Activated CD8-positive, alpha-beta memory T cell treated with anti-CD3 and anti-CD28 coated beads for 36 hours (primary cell): ENCODE results near the gene IFNK. TPM values are rescaled to one million over a fixed set of nuclear protein-coding genes. Genes with fewer than 3 reads are reported as not detected.

Experiments used
- CTCF ChIA-PET: fragments of 350-600 bp; sonication (Branson Sonifier 250); formaldehyde crosslinking; loops from one replicate; lab custom pipeline; 2021; ENCODE audit warnings: antibody characterized with exemption; lab: Charles Lee
- POLR2A ChIA-PET: fragments of 350-600 bp; sonication (Branson Sonifier 250); formaldehyde crosslinking; loops from one replicate; lab custom pipeline; 2021; ENCODE audit warnings: antibody characterized with exemption; lab: Charles Lee
- total RNA-seq, 2 experiments: library from RNA; stranded (reverse); gene quantifications; one replicate each; pipeline ENCODE4 v1.2.3, GENCODE V29; 2021

Gene IFNK
- total RNA-seq, 2 experiments from 2014 or later: not detected

DNA sequence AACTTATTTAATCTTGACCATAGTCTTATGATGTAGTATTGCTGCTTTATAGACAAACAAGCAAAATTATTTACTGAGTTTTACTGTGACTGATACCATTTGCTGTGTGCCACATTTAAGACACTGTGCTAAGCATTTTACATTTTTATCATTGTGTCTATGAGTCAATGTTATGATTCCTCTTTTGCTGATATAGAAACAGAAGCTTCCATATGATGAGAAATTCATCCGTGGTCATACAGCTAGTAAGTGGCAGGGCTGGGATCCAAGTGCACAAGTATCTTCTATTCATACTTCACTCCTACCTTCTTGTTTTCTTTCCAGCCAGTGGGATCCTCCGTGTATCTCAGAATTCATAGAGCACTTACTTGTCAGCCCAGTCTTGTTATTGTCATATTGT is 17.1 kb upstream of the IFNK start:
- ChIA-PET POLR2A (no interaction called here), CTCF (no interaction called here)

DNA sequence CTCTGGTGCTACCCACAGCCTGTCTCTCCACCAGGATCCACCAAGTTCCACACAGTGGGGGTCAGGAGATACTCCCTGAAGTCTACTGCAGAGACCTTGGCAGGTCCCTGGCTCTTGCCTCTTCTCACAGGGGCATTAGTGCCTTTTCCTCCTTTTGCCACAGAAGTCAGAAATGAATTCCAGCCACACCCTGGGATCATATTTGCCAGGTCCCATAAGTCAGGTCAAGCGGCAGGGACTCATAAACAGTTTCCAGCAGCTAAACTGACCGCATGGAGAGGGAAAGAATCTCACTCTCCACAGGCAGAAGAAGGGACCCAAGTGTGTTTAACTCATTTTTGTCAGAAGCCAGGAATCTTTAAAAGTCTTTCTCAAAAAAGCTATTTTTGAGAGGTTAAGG is 13.3 kb upstream of the IFNK start:
- ChIA-PET POLR2A (no interaction called here), CTCF (no interaction called here)

GRCh38 chr9:27511771-27512170 is 12.3 kb upstream of the IFNK start:
- CTCF ChIA-PET: no interaction called here

DNA sequence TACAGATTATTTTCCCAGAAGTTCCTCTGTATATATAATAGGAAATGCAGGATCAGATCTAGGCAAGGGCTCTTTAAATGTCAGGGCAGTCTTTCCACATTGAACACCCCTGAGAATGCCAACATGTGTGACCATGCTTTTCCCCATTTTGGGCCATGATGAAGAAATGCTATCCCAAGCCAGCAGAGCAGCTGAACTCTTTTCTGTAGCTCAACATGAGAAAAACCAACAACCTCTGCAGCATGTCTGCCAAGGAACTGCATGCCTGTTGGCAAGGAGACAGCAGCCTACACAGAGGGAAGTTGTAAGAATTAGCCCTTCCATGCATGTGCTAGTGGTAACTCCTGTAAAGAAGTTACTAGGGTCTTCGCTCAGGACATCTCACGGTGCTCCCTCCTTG is 9.5 kb upstream of the IFNK start:
- ChIA-PET CTCF (interaction anchor here (2.1 kb wide), 1 partner anchor 15 kb away, joined by 6 read pairs; the partner anchor contains the start of gene MOB3B), POLR2A (no interaction called here)

More at GRCh38 chr9:27511771-27512170, 12.3 kb upstream of the IFNK start:
- POLR2A ChIA-PET: no interaction called here

- POLR2A ChIA-PET: no interaction called here
Measured at GRCh38 chr9:27518006-27518405, 6.1 kb upstream of the IFNK start.

DNA sequence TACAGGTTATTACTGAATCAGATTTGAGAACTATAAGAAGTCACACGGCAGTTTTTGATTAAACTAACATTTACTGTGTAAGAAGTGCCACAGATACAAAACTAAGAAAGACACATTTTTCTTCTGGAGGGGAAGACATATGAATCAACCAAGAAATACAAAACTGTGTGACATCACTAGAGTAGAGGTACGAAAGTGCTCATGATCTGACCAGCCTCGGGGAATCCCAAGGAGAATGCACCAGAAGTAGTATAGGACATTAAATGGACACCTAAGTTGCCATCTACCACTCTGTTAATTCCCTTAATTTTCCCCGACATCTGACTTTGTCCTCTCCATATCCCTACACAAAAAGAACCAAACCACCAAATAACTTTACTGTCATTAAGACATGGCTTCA is 5.3 kb upstream of the IFNK start:
- ChIA-PET POLR2A (no interaction called here), CTCF (no interaction called here)

More at GRCh38 chr9:27518006-27518405, 6.1 kb upstream of the IFNK start:
- CTCF ChIA-PET: no interaction called here

DNA sequence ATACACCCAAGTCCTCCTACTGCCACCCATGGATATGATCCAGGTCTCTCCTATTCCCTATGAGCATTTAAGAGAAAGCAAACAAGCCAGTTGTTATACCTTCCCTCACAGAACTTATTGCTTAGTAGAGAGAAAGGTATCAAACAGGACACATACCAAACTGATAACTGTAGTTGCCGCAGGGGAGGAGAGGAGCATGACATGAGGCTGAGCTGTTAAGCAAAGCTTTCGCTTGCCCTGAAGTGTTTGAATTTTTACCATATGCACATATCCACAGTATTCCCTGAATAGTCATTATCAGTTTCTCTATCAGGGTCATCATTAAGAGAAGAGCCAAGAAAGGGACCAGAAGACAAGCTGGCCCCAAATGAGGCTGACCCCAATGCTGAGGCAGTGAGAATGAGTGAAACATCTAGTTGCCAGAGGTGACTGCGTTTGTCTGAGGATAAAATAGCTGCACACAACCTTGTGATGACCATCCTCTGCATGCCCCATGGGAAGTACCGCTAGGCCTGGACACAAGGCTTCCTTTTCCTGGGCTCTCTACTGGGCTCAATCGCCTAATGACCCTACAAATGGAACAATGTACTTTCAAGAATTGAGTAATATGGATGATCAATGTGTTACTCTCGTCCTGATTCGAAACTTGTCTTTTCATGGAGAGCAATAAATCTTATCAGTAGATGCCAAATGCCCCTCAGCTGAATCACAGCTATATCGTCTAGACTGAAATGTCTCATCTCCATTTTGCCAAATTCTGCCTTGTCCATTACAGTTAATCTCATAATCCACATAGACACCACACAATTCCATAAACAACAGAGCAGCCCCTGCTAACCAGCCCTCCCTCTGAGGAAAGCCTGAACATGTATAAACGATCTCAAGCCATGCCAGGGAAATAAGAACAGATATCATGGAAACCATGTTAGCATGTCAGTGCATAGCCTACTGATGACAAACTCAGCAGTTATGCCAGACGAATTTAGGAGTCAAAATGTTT is 4.3 kb upstream of the IFNK start:
- ChIA-PET CTCF (no interaction called here), POLR2A (no interaction called here)

DNA sequence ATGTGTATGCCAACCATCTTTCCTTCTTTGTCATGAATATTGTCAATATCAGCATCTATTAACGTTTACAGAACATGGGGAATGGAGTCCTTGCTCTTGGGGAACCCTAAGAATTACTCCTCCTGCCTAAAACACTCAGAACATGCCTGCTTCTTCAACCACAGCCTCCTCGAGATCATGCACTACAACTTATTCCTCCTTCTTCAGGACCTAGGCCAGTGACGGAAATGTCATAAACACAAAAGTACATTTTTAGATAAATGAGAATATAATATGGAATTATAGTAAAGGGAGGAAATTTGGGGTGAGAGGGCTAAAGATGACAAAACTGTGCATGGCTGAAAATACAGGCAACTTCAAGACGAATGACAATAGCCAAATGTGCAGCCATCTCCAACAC is 3.1 kb upstream of the IFNK start:
- ChIA-PET CTCF (no interaction called here), POLR2A (no interaction called here)

- POLR2A ChIA-PET: no interaction called here
- CTCF ChIA-PET: no interaction called here
Measured at GRCh38 chr9:27523141-27523540, 949 bp upstream of the IFNK start.

DNA sequence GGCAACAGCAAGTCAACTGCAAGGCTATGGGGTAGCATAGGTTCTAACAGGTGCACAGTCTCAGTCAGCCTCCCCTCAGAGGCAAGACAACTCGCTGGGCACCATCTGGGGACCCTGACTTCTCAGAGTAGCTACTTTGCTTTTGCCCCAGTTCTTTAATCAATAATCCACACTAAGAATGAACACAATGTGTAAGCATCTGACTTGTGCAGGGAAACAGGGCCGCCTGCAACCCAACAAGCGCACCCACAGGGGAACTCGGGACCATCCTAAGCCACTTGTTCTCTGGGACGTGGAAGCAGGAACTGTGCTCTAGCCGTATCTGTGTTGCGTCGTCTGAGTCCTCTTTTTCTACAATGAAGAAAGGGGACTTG is 3.6 kb downstream of the IFNK start:
- CTCF ChIA-PET: interaction anchor here (0.6 kb wide), 1 partner anchor 26 kb away, joined by 4 read pairs; no protein-coding TSS in a partner anchor
- POLR2A ChIA-PET: no interaction called here

- ChIA-PET CTCF (interaction anchor here (2.4 kb wide), 1 partner anchor 196 kb away, joined by 23 read pairs; no protein-coding TSS in a partner anchor), POLR2A (no interaction called here)
Measured at GRCh38 chr9:27528076-27528885, 4.2 kb downstream of the IFNK start.

DNA sequence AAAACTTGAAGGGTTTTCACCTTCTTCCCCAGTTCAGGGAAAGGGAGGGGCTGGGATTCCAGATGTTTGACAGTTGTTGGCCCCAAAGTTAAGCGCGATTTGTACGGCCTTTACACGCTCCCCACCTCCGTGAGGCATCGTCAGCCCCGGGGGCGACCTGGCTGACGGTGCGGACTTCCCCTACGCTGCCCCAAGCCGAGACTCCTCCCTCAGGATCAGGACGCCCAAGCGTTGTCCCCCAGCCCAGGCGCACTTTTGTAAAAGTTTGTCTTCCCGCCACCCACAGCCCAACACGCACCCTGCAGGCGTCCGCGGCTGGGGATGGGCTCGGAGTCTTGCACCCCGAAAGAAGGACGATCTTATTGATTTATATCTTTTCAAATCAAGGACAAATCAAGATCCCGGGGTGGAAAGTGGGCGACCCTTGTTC is 4.8 kb downstream of the IFNK start:
- ChIA-PET POLR2A (no interaction called here), CTCF (interaction anchor here (2.0 to 2.4 kb wide), 2 partner anchors 13 to 196 kb away, joined by 6 to 23 read pairs; no protein-coding TSS in a partner anchor)

DNA sequence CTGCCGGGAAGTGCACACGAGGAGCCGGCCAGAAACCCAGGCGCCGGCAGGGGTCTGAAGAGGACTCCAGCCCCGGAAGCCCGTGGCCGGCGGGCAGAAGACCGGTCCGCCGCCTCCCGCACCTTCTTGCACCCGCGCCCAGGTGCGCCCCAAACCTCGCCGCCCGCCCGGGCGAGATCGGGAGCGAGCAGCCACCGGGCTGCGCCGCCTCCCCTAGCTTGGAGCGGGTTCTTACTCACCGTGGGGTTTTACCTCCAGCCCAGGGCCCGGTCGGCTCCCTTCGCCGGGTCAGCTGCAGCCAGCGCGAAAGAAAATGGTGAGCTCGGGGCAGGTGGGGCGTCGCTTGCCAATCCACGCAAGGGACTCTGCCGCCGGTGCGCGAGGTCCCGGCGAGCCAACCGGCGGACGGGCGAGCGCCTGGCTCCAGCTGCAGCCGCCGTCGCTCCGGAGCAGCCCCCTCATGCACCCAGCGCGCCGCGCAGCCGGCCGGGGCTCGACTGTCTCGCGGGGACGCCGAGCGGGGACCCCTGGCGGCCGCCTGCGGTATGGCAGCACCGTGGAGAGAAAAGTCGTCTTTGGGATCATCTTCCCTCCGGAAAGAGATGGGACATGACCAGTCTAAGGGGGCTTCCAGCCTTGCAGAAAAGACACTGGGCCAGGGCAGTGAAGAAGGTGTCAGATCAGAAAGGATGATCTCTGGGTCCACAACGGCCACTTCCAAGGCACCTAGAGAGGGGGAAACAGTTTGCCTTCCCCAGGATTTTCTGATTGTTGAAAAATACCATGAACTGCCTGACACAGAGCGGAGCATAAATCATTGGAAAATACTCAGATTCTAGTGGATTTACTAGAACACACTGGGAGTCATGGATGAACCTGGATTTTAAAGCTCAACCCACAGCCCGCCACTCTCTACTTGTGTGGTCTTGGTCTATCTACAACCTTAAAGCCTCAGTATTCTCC is 5.5 kb downstream of the IFNK start, which contains the start of gene MOB3B:
TSS of gene MOB3B (minus strand) at position 499 of the 963 bp plus-strand sequence. CDS start 74,264 bp downstream, outside the sequence.
- CTCF ChIA-PET: interaction anchor here (1.1 to 2.4 kb wide), 8 partner anchors 14 to 199 kb away, joined by 3 to 23 read pairs (median 4); partner anchors contain the start of gene C9orf72
- POLR2A ChIA-PET: no interaction called here

DNA sequence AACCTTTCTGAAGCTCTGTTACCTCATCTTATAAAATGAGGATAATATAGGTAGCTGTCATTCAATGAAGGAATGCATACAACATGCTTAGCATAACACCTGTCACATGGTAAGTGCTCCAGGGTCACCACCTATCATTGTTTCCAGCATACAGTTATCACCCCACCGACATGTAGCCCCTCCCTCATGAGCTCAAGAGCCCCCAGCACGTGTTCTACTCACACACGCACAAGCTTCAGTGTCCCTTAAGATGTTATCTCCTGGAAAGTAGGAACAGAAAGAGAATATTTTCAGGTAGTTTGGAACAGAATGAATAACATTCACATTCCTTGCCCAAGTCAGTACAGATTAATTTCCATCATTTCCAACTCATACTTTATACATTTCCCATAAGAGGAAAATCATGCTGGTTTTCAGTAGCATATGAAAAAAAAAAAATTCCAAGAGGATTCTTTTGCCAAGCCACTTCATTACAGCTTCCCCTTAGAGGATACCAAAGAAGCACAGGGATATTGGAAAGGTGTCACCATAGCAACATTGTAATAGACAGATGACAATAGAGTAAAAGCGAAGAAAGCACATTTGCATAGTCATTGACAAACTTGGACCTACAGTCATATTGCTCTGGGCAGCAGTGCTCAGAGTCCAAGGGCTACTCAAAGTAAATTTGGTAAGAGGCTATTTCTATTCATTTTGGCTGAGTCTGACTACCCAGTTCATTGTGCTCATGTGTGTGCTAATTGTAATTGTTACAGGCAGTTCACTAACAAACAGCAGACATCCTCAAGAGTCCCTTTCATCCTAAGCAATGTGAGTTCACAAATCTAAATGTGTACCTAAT is 7.0 kb downstream of the IFNK start:
- POLR2A ChIA-PET: no interaction called here
- CTCF ChIA-PET: interaction anchor here (1.0 to 2.4 kb wide), 7 partner anchors 11 to 201 kb away, joined by 3 to 23 read pairs (median 6); partner anchors contain the start of gene C9orf72

DNA sequence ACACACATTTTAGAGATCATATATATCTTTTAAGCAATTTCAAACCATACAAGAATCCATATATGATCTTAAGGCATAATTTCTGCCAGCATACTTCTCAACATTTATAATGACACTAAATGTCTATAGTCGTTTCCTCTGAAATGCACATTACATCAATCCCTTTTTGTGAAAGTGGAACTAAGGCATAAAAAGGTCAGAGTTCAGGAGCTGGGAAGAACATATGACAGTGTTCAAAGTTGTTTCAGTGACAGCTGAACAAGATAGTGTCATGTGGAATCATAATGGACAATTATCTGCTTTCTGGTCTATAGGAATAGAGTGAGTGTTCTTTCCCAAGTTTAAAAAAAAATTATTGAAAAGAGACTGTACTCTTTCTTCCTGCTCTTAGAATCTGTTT is 8.0 kb downstream of the IFNK start:
- CTCF ChIA-PET: no interaction called here
- POLR2A ChIA-PET: no interaction called here

- ChIA-PET POLR2A (no interaction called here), CTCF (interaction anchor here (0.7 kb wide), 1 partner anchor 200 kb away, joined by 3 read pairs; no protein-coding TSS in a partner anchor)
Measured at GRCh38 chr9:27533311-27533710, 9.2 kb downstream of the IFNK start.

DNA sequence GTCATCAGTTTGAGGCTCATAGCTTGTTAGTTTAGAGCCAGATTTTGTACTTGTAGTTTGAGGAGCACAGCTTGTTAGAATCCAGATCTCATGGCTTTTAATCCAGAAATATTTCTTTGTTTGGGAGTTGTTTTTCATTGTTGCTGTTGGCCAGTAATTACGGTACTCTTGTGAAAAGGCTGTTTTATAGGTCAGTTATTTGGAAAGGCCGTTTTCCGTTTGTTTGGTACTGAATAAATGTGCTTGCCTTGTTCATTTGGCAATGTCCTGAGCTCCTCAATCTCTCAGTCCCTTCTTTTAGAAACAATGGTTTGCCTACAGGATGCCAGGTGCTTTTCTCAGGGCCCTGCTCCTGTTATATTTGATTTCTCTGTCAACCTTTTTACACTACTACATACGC is 10.0 kb downstream of the IFNK start:
- CTCF ChIA-PET: no interaction called here
- POLR2A ChIA-PET: no interaction called here
